Panc1 (cell line): Measurements from ENCODE around the gene DENND2A.

Source experiments
- POLR2AphosphoS5 ChIP-seq: IDR thresholded peaks from 2 replicates; pipeline ENCODE4 v1.6.1; 2012; ENCODE audit warnings: mild to moderate bottlenecking, low read depth, low read length, moderate library complexity
- REST ChIP-seq, 2 experiments: IDR thresholded peaks; 2 replicates each; pipeline ENCODE4 v1.6.1; 2011 to 2012; ENCODE audit warnings: low read depth in 2 of 2, control low read depth in 1 of 2, low read length in 1 of 2, mild to moderate bottlenecking in 1 of 2, moderate library complexity in 1 of 2; ENCODE audit not compliant: insufficient read depth in 1 of 2
- SIN3A ChIP-seq: IDR thresholded peaks from 2 replicates; pipeline ENCODE4 v1.6.1; 2012; ENCODE audit warnings: low read depth, mild to moderate bottlenecking, low read length, moderate library complexity, borderline replicate concordance; ENCODE audit not compliant: insufficient read depth
- TF ChIP-seq, protein P1 (sequence below): fragments of 450-650 bp; IDR thresholded peaks from 2 replicates; pipeline ENCODE4 v1.5.1; 2017; ENCODE audit warnings: mild to moderate bottlenecking

DNA sequence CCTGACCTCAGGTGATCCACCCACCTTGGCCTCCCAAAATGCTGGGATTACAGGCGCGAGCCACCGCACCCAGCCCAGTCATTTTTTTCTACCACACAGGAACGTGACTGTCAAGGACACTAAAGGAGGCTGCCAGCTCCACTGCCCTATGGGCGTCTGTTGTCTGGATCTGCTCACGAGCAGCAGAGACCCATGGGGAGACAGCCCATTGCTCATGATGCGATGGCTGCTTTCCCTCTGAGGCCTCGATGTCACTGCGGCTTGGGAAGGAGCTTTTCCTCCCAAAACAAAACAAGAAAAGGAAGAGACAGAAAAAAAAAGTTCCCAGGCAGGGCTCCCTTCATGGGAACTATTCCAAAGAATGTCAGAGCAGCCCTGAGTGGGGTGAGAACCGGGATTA lies 70.5 kb downstream of the DENND2A start:
- TF ChIP-seq REST (IDR thresholded peaks at IDR 0.05; ENCODE audit: insufficient read depth in 1 of 2, low read depth in 2 of 2, low read length in 1 of 2) (no peak), POLR2AphosphoS5 (no peak), SIN3A (no peak)
- TF ChIP-seq, protein P1, sequence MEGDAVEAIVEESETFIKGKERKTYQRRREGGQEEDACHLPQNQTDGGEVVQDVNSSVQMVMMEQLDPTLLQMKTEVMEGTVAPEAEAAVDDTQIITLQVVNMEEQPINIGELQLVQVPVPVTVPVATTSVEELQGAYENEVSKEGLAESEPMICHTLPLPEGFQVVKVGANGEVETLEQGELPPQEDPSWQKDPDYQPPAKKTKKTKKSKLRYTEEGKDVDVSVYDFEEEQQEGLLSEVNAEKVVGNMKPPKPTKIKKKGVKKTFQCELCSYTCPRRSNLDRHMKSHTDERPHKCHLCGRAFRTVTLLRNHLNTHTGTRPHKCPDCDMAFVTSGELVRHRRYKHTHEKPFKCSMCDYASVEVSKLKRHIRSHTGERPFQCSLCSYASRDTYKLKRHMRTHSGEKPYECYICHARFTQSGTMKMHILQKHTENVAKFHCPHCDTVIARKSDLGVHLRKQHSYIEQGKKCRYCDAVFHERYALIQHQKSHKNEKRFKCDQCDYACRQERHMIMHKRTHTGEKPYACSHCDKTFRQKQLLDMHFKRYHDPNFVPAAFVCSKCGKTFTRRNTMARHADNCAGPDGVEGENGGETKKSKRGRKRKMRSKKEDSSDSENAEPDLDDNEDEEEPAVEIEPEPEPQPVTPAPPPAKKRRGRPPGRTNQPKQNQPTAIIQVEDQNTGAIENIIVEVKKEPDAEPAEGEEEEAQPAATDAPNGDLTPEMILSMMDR, result no peak
